GM12878 (cell line): ENCODE results near the gene CLDN4. TPM values are rescaled to one million over a fixed set of nuclear protein-coding genes. Genes with fewer than 3 reads are reported as not detected.

Experiments
- HSF1 ChIP-seq: fragments of 150-350 bp; IDR thresholded peaks from 2 replicates; pipeline ENCODE4 v1.6.1; 2014; ENCODE audit warnings: mild to moderate bottlenecking, low read depth, low read length
- PRDM15 ChIP-seq: fragments of 450-650 bp; formaldehyde crosslinking; IDR thresholded peaks from 2 replicates; pipeline ENCODE4 v1.4.0; 2020; ENCODE audit warnings: mild to moderate bottlenecking, moderate library complexity
- SREBF1 ChIP-seq: IDR thresholded peaks from 2 replicates; pipeline ENCODE4 v1.6.1; 2012; ENCODE audit warnings: mild to moderate bottlenecking, low read length
- STAT3 ChIP-seq: IDR thresholded peaks from 2 replicates; pipeline ENCODE4 v1.6.1; 2011; ENCODE audit warnings: low read depth, low read length, improper control_type of control experiment
- WRNIP1 ChIP-seq: IDR thresholded peaks from 2 replicates; pipeline ENCODE4 v1.6.1; 2011; ENCODE audit warnings: low read depth, low read length, improper control_type of control experiment, borderline replicate concordance
- ZBTB4 ChIP-seq: fragments of 450-650 bp; formaldehyde crosslinking; IDR thresholded peaks from 2 replicates; pipeline ENCODE4 v1.4.0; 2022; ENCODE audit warnings: mild to moderate bottlenecking, moderate library complexity
- polyA plus RNA-seq, 11 experiments: library from polyadenylated mRNA; depleted of rRNA in 4 of 11; unstranded in 6 of 11; stranded (reverse) in 5 of 11; fragments of >200 nt; fragmentation: Nextera tagmentation in 4 of 11; fragmentation: Illumina TruSeq in 1 of 11; extraction: Ambion mirVana in 4 of 11; extraction: Trizol in 1 of 11; gene quantifications; 1 replicate in 1 of 11; 2 replicates in 10 of 11; pipeline versions ENCODE4 v1.2.1 to v1.2.3, GENCODE V29; 2011 to 2016; ENCODE audit warnings: inconsistent platforms in 2 of 11, missing spikeins in 2 of 11, low read depth in 1 of 11
- total RNA-seq, 4 experiments: library from RNA; depleted of rRNA in 3 of 4; stranded (reverse); fragments of >200 nt in 3 of 4; fragmentation: Illumina TruSeq in 1 of 4; extraction: Trizol in 1 of 4; gene quantifications; 2 replicates each; pipeline versions ENCODE4 v1.2.1 to v1.2.3, GENCODE V29; 2013 to 2021

The CLDN4 gene
- total and polyA plus RNA-seq, 10 of the 15 experiments (the other 5 are each of a cell fraction or from before 2014, with no cell fraction given), result 0.04 to 0.38 (median 0.06) TPM; not detected in 6

GRCh38 chr7:73815436-73815835 lies 15.4 kb upstream of the CLDN4 start (continued):
- no peak for TF ChIP-seq PRDM15
- TF ChIP-seq STAT3, result no peak
- no peak for TF ChIP-seq SREBF1
- TF ChIP-seq ZBTB4 (CRISPR knock-in tag), result no peak
- TF ChIP-seq HSF1, result no peak
- TF ChIP-seq WRNIP1, result no peak
- TF ChIP-seq, all 136 proteins: peak for 0
